HUES48 (cell line): ENCODE measurements around the gene COPS9.

ENCODE experiments used
- H3K27ac ChIP-seq: one replicate; pipeline ENCODE4 v1.7.0; 2013; ENCODE audit warnings: low read depth, low read length, inconsistent platforms
- H3K27me3 ChIP-seq: 2 replicates; pipeline ENCODE4 v1.6.1; 2013; ENCODE audit warnings: mild to moderate bottlenecking, low read length; ENCODE audit not compliant: control insufficient read depth, insufficient read depth
- H3K36me3 ChIP-seq: 2 replicates; pipeline ENCODE4 v1.6.1; 2013; ENCODE audit warnings: low read length; ENCODE audit not compliant: control insufficient read depth, insufficient read depth
- H3K4me1 ChIP-seq: 2 replicates; pipeline ENCODE4 v1.6.1; 2013; ENCODE audit warnings: mild to moderate bottlenecking, low read length; ENCODE audit not compliant: control insufficient read depth, insufficient read depth
- H3K4me3 ChIP-seq: 2 replicates; pipeline ENCODE4 v1.5.1; 2013; ENCODE audit warnings: mild to moderate bottlenecking, low read depth, low read length
- H3K9ac ChIP-seq: 2 replicates; pipeline ENCODE4 v1.6.1; 2013; ENCODE audit warnings: mild to moderate bottlenecking, low read depth, low read length, moderate library complexity
- H3K9me3 ChIP-seq: 2 replicates; pipeline ENCODE4 v1.6.1; 2013; ENCODE audit warnings: low read length; ENCODE audit not compliant: control insufficient read depth, insufficient read depth

The COPS9 gene

DNA sequence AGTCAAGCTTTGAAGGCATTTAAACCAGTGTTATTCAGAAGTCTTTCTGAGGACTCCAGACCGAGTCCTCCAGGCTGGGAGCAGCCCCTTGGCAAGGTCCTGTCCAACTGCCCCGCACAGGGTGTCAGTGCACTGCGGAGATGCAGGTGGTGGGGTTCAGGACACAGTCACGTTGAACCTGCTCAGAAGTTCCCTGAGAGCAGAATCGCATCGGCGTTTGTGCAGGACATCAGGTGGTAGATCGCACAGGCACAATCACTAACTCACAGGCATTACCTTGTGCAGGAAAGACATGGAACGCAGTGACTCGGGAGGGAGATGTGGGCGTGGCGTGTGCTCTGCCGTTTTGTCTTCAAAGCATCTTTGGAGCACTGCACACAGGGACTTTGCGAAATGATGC is 10.4 kb downstream of the COPS9 start:
- Histone ChIP-seq H3K9ac (no peak overlapping the region), H3K9me3 (no peaks in the 10 kb centered on the region), H3K27me3 (no peaks in the 10 kb centered on the region), H3K4me3 (no peak overlapping the region), H3K36me3 (peaks cover 45% of the 10 kb centered on the region), H3K4me1 (no peaks in the 10 kb centered on the region), H3K27ac (no peak overlapping the region)

DNA sequence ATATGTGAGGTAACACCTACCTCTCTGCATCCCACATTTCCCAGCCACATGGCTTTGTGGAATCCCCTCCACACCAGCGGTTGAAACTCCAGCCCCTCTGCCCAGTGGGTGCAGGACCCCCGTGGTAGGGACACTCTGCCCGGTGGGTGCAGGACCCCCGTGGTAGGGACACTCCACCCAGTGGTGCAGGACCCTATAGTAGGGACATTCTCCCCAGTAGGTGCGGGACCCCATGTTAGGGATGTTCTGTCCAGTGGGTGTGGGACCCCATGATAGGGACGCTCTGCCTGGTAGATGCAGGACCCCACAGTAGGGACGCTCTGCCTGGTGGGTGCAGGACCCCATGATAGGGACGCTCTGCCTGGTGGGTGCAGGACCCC is 11.5 kb downstream of the COPS9 start:
- Histone ChIP-seq H3K27ac (no peak overlapping the region), H3K9me3 (no peaks in the 10 kb centered on the region), H3K9ac (no peak overlapping the region), H3K36me3 (peaks cover 34% of the 10 kb centered on the region), H3K4me3 (no peak overlapping the region), H3K4me1 (no peaks in the 10 kb centered on the region), H3K27me3 (no peaks in the 10 kb centered on the region)

DNA sequence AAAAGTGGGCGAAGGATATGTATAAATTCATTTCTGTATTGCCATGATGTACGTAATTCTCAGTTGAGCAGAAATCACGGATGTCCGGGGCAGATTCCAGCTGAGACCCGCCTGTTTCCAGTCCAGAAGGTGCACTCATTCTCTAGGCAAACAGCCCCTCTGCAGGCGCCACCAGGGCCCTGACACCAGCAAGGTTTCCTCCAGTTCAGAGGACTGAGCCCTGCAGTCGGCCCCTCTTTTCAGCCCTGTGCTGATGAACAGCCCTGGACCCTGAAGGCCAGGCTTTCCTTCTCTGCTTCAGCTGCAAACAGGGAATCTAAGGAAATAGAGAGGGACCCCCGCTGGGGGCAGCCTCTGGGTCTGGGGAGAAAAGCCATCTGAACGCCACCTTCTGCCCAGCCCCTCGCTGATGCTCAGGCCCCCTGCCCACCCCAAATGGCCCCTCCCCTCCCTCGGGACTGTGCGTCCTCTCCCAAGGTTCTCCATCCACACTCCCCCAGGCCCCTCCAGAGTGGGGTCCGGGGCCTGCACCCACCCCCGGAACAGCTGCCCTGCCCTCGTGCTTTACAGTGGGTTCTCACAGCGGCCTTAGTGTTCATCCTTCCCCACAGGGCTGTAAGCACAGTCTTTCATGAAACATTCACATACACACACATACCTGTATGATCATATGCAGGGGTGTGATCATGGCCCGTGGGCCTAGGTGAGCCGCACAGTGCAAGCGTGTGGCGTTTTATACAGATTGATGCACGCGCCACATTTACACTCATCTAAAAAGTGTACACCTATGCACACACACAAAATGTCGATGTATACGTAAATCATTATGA is 12.1 kb downstream of the COPS9 start:
- Histone ChIP-seq H3K4me3 (no peak overlapping the region), H3K4me1 (no peaks in the 10 kb centered on the region), H3K9ac (no peak overlapping the region), H3K27ac (no peak overlapping the region), H3K36me3 (peaks cover 28% of the 10 kb centered on the region), H3K27me3 (no peaks in the 10 kb centered on the region), H3K9me3 (no peaks in the 10 kb centered on the region)

DNA sequence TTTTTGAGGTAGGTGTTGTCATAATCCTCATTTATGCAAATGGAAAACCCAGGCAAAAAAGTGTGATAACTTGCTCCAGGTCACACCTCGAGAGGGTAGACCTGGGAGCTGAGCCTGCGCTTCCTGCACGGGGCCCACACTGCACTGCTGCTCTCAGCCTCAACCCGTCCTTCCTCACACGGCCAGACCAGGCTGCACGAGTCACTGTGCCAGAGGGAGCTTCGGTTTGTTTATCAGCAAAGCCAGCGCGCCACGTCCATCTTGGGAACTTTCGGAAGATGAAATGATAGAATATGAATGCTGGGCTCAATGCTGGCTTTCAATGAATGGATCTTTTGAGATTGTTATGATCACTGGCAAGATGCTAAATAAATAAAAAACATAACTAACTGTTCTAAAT is 14.4 kb downstream of the COPS9 start:
- no peak overlapping the region for H3K9ac ChIP-seq
- H3K9me3 ChIP-seq: 0 out of 2 replicates have a peak, but pooled peaks cover 2% of the 10 kb centered on the region
- no peaks in the 10 kb centered on the region for H3K4me1 ChIP-seq

DNA sequence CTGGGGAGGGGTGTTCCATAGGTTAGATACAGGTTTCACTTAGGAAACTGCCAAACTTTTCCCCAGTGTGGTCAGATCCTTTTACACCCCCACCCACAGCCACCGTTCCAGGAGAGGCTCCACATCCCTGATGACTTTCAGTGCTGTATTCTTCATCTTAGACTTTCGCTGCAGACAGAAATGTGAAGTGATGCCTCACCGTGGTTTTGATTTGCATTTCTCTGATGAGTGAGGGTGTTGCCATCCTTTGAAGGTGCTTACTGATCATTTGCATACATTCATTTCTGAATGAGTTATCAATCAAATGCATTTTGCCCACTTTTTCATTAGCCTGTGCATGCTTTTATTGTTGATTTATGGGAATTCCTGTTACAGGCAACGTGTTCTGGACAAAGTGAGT is 14.9 kb downstream of the COPS9 start:
- H3K4me3 ChIP-seq: no peak overlapping the region
- H3K27ac ChIP-seq: no peak overlapping the region
- H3K9ac ChIP-seq: no peak overlapping the region
- H3K36me3 ChIP-seq: peaks cover 5% of the 10 kb centered on the region
- H3K27me3 ChIP-seq: no peaks in the 10 kb centered on the region
- H3K4me1 ChIP-seq: no peaks in the 10 kb centered on the region
- H3K9me3 ChIP-seq: 0 out of 2 replicates have a peak, but pooled peaks cover 2% of the 10 kb centered on the region

More for the DNA sequence above, 14.4 kb downstream of the COPS9 start:
- Histone ChIP-seq H3K4me3 (no peak overlapping the region), H3K36me3 (peaks cover 10% of the 10 kb centered on the region), H3K27ac (no peak overlapping the region), H3K27me3 (no peaks in the 10 kb centered on the region)

DNA sequence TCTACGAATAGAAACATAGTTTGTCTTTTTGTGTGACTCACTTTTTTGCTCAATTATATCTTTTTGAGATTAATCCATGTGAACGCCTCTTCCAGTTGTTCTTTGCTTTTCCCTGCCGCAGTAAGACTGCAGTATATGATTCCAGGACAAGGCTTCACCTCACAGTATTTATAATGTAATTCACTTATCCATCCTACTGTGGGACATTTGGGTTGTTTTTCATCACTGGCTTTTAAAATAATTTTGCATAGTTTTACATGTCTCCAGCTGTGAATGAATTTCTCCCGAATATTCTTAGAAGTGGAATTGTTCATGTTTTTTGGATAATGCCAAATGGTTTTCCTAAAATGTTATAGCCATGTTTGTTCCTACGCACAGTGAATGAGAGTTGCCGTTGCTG is 21.9 kb downstream of the COPS9 start:
- Histone ChIP-seq H3K9me3 (0 out of 2 replicates have a peak, but pooled peaks cover 2% of the 10 kb centered on the region), H3K9ac (no peak overlapping the region), H3K4me1 (peaks cover 3% of the 10 kb centered on the region; the same call in 1 of the 2 replicates), H3K27ac (no peak overlapping the region), H3K27me3 (no peaks in the 10 kb centered on the region), H3K36me3 (no peaks in the 10 kb centered on the region), H3K4me3 (no peak overlapping the region)

DNA sequence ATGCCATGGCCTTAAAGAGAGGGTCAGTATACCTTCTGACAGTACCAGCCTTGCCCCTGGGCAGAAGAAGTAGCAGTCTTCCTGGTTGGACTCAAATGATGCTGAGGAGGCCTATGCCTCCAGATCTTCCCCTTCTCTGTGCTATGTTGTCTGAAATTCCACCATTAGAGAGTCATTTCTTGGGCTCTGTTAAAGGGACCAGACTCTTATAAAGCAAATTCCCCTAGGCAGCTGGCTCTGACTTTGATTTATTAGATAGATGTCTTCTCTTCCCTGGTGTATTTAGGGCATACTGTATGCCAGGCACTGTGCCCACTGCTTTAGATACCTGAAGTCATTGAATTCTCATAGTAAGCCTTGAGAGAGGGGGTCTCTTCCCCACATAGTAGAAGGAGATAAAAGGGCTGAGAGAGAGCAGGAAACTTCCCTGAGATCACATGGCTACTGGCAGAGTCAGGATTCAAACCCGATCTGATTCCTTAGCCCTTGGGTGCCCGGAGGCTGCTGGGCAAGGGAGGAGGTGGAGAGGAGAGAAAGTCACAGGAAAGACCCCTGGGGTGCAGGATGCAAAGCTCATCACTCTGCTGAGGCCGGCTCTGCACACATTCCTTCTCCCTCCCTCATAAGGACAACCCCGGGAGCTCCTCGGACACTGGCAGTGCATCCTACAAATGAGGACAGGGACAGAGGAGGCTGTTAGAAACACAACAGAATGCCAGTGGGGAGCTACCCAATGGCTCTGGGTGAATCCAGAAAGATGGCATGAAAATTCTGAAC is 23.0 kb downstream of the COPS9 start:
- no peaks in the 10 kb centered on the region for H3K9me3 ChIP-seq
- no peaks in the 10 kb centered on the region for H3K36me3 ChIP-seq
- no peaks in the 10 kb centered on the region for H3K27me3 ChIP-seq
- H3K4me3 ChIP-seq: no peak overlapping the region
- no peak overlapping the region for H3K9ac ChIP-seq
- no peak overlapping the region for H3K27ac ChIP-seq
- H3K4me1 ChIP-seq: peaks cover 3% of the 10 kb centered on the region; the same call in 1 of the 2 replicates

DNA sequence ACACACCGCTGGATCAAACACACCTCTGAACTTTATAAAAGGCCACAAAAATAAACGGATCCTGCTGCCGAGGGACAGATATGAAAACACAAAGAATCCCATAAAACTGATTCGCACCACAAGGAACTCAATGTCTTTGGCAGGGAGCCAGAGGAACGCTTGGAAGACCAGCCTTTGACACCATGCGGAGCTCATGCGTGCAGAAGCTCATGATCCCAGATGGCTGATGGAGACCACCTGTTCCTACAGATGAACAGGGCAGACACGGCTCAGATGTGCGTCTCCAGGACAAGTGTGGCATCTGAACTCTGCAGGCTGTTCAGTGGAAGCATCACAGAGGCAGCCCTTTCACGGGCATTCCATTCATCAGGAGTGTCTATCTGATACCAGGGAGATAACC is 24.9 kb downstream of the COPS9 start:
- Histone ChIP-seq H3K4me1 (peaks cover 3% of the 10 kb centered on the region; the same call in 1 of the 2 replicates), H3K9ac (no peak overlapping the region), H3K36me3 (no peaks in the 10 kb centered on the region), H3K27ac (no peak overlapping the region), H3K4me3 (no peak overlapping the region), H3K27me3 (no peaks in the 10 kb centered on the region), H3K9me3 (no peaks in the 10 kb centered on the region)

DNA sequence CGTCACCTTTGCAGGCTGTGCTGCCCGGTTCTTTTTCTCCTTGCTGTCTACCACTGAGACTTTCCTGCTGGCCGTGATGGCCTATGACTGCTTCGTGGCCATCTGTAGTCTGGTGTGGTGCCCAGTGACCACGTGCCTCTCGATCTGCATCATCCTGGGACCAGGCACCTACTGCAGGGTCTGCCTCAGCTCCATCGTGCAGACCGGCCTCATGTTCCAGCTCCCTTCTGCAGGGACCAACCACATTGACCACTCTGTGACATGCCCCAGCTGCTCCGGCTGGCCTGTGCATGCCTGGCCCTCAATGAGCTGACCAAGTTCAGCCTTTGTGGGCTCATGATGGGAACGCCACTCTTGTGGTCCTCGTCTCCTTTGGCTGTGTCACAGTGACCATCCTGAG is 26.7 kb downstream of the COPS9 start:
- Histone ChIP-seq H3K27ac (no peak overlapping the region), H3K9me3 (no peaks in the 10 kb centered on the region), H3K36me3 (no peaks in the 10 kb centered on the region), H3K4me1 (peaks cover 3% of the 10 kb centered on the region; the same call in 1 of the 2 replicates), H3K9ac (no peak overlapping the region), H3K27me3 (no peaks in the 10 kb centered on the region), H3K4me3 (no peak overlapping the region)

DNA sequence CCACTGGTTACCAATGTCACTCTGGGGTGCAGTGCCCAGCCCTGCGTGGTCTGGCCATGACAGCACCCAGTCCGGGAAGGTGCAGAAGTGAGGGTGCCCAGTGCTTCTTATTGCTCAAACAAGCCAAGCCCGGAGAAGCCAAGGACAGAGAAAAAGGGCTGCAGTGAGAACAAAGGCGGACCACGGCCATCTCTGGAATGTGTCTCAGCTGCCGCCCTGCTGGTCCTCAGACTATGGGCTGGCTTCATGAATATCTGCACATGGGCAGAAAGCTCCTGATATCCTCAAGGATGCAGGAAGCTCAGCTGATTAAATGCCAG is 28.7 kb downstream of the COPS9 start:
- Histone ChIP-seq H3K4me1 (no peaks in the 10 kb centered on the region), H3K9ac (no peak overlapping the region), H3K4me3 (no peak overlapping the region), H3K36me3 (no peaks in the 10 kb centered on the region), H3K27ac (no peak overlapping the region), H3K27me3 (no peaks in the 10 kb centered on the region), H3K9me3 (no peaks in the 10 kb centered on the region)

DNA sequence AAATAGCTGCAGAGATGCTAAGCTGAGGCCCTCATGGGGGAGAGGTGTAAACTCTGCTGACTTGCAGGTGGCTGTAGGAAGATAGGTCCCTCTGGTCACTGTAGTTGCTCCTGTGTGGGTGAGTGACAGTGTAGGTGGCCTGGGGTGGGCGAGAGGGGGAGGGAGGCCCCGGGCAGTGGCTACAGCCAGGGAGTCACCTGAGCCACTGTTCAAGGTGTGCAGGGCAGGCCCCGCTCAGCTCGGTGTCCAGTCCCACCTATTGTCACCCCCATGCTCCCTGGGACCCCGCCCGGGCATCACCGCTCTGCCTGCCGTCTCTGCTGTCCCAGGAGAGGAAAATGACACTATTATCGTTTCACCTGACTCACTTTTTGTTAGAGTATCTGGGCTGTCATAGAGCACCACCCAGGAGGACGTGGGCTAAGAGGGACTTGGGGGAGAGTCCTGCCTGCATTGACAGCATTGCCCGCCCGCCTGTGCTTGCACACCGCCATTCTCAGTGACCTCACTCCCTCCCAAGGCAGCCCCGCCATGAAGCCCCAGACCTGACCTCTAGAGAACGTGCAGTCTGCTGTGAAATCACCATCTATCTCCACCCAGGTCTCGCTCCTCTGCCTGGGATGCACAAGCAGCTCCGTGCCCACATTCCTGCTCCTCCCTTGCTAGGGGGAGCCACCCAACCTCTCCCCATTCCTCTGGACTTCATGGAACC is 29.2 kb downstream of the COPS9 start:
- Histone ChIP-seq H3K27me3 (no peaks in the 10 kb centered on the region), H3K9me3 (no peaks in the 10 kb centered on the region), H3K4me3 (no peak overlapping the region), H3K27ac (no peak overlapping the region), H3K4me1 (no peaks in the 10 kb centered on the region), H3K9ac (no peak overlapping the region), H3K36me3 (no peaks in the 10 kb centered on the region)
